Head of caudate nucleus (tissue), 42 donors: ENCODE data around the gene CREBL2.

Source experiments
- DNase-seq, 42 donors: peaks; one replicate each; pipeline versions ENCODE4 v3.0.0 to v3.0.0-alpha.2; 2020 to 2021; ENCODE audit warnings: mixed read lengths in 7 of 42
- intact Hi-C: fragments of 100-400 bp; cut with DNase I; formaldehyde crosslinking; loops from one replicate; pipeline ENCODE4 v1.15.0; 2022

CREBL2 gene

GRCh38 chr12:12691549-12691948, 79.9 kb downstream of the CREBL2 start:
- intact Hi-C loops: no loop called here
- no peak for DNase-seq

- no peak for DNase-seq
- intact Hi-C loops: no loop called here
Observed at GRCh38 chr12:12693111-12693671, 81.5 kb downstream of the CREBL2 start.
